Parathyroid adenoma (tissue), 2 donors: ENCODE results near the gene OSTM1.

Source experiments
- H2AFZ ChIP-seq: fragments of 300-600 bp; sonication (generic); one replicate; pipeline ENCODE4 v1.7.0; 2017; ENCODE audit warnings: antibody characterized with exemption, mild to moderate bottlenecking
- H3K27ac ChIP-seq: fragments of 300-600 bp; sonication (generic); one replicate; pipeline ENCODE4 v1.7.0; 2017
- H3K27me3 ChIP-seq: fragments of 300-600 bp; sonication (generic); one replicate; pipeline ENCODE4 v1.7.0; 2017; ENCODE audit warnings: low read length; ENCODE audit not compliant: control insufficient read depth, insufficient read depth
- H3K36me3 ChIP-seq: fragments of 300-600 bp; sonication (generic); one replicate; pipeline ENCODE4 v1.7.0; 2017; ENCODE audit warnings: low read length; ENCODE audit not compliant: control insufficient read depth, insufficient read depth
- H3K4me1 ChIP-seq: fragments of 300-600 bp; sonication (generic); one replicate; pipeline ENCODE4 v1.7.0; 2017; ENCODE audit warnings: control low read depth
- H3K4me2 ChIP-seq: fragments of 300-600 bp; sonication (generic); one replicate; pipeline ENCODE4 v1.7.0; 2017; ENCODE audit warnings: low read length
- H3K4me3 ChIP-seq: fragments of 300-600 bp; sonication (generic); one replicate; pipeline ENCODE4 v1.7.0; 2017; ENCODE audit warnings: low read depth, low read length
- H3K79me2 ChIP-seq: fragments of 300-600 bp; sonication (generic); one replicate; pipeline ENCODE4 v1.7.0; 2017; ENCODE audit warnings: control low read depth
- H3K9ac ChIP-seq: fragments of 300-600 bp; sonication (generic); one replicate; pipeline ENCODE4 v1.7.0; 2017; ENCODE audit warnings: mild to moderate bottlenecking
- H3K9me3 ChIP-seq: fragments of 300-600 bp; sonication (generic); one replicate; pipeline ENCODE4 v1.7.0; 2017; ENCODE audit warnings: low read length; ENCODE audit not compliant: control insufficient read depth
- CTCF ChIP-seq: fragments of 300-600 bp; sonication (generic); IDR thresholded peaks from one replicate; pipeline ENCODE4 v1.7.0; 2017; ENCODE audit warnings: antibody characterized with exemption, mild to moderate bottlenecking
- donor health status: primary hyperparathyroidism.

Gene OSTM1

GRCh38 chr6:108083349-108083748 lies 8.8 kb upstream of the OSTM1 start:
- Histone ChIP-seq H3K9ac (no peak overlapping the region), H3K9me3 (no peaks in the 10 kb centered on the region), H2AFZ (no peak overlapping the region), H3K27me3 (no peaks in the 10 kb centered on the region), H3K79me2 (no peaks in the 10 kb centered on the region), H3K4me3 (no peak overlapping the region), H3K4me1 (no peaks in the 10 kb centered on the region), H3K27ac (no peak overlapping the region), H3K4me2 (no peak overlapping the region), H3K36me3 (no peaks in the 10 kb centered on the region)
- no peak for TF ChIP-seq CTCF

- Histone ChIP-seq H3K9me3 (no peaks in the 10 kb centered on the region), H3K9ac (no peak overlapping the region), H3K27me3 (no peaks in the 10 kb centered on the region), H3K4me1 (no peaks in the 10 kb centered on the region), H3K4me3 (no peak overlapping the region), H3K36me3 (no peaks in the 10 kb centered on the region), H3K79me2 (no peaks in the 10 kb centered on the region), H2AFZ (no peak overlapping the region), H3K27ac (no peak overlapping the region), H3K4me2 (no peak overlapping the region)
- no peak for TF ChIP-seq CTCF
These were observed 8.0 kb upstream of the OSTM1 start for GRCh38 chr6:108082539-108082938.

GRCh38 chr6:108080010-108080780 lies 5.7 kb upstream of the OSTM1 start:
- Histone ChIP-seq H2AFZ (no peak overlapping the region), H3K79me2 (no peaks in the 10 kb centered on the region), H3K27me3 (no peaks in the 10 kb centered on the region), H3K9me3 (no peaks in the 10 kb centered on the region), H3K36me3 (no peaks in the 10 kb centered on the region), H3K27ac (no peak overlapping the region), H3K4me1 (no peaks in the 10 kb centered on the region), H3K4me2 (no peak overlapping the region), H3K4me3 (no peak overlapping the region), H3K9ac (no peak overlapping the region)
- TF ChIP-seq CTCF = no peak

- H3K9ac ChIP-seq = no peak overlapping the region
- H3K27me3 ChIP-seq = no peaks in the 10 kb centered on the region
- no peak for TF ChIP-seq CTCF
These were observed 3.6 kb upstream of the OSTM1 start for GRCh38 chr6:108078191-108078590.

GRCh38 chr6:108074057-108074358 lies 533 bp downstream of the OSTM1 start:
- Histone ChIP-seq H3K36me3 (no peaks in the 10 kb centered on the region), H3K9me3 (no peaks in the 10 kb centered on the region), H3K27ac (peak overlapping the region; percentile 74), H3K27me3 (no peaks in the 10 kb centered on the region), H2AFZ (peak overlapping the region; percentile 98), H3K79me2 (no peaks in the 10 kb centered on the region), H3K4me2 (peak overlapping the region; percentile 100), H3K4me1 (no peaks in the 10 kb centered on the region), H3K9ac (peak overlapping the region; percentile 83), H3K4me3 (peak overlapping the region; percentile 97)
- no peak for TF ChIP-seq CTCF

More at GRCh38 chr6:108078191-108078590, 3.6 kb upstream of the OSTM1 start:
- Histone ChIP-seq H3K79me2 (no peaks in the 10 kb centered on the region), H3K4me1 (no peaks in the 10 kb centered on the region), H2AFZ (no peak overlapping the region), H3K9me3 (no peaks in the 10 kb centered on the region), H3K4me2 (no peak overlapping the region), H3K36me3 (no peaks in the 10 kb centered on the region), H3K4me3 (no peak overlapping the region), H3K27ac (no peak overlapping the region)
